GM19193 (cell line): ENCODE data around the gene P4HA1.

ENCODE experiments used
- POLR2A ChIP-seq: IDR thresholded peaks from 4 replicates; pipeline ENCODE4 v1.6.1; 2011; ENCODE audit not compliant: insufficient read depth, insufficient read length; ENCODE audit errors: extremely low read depth

Gene P4HA1

GRCh38 chr10:73099141-73099540 lies 2.5 kb upstream of the P4HA1 start:
- TF ChIP-seq POLR2A: no peak

GRCh38 chr10:73097305-73097670 lies 622 bp upstream of the P4HA1 start:
- TF ChIP-seq POLR2A: no peak

- no peak for TF ChIP-seq POLR2A
Measured at GRCh38 chr10:73096041-73096448, 621 bp downstream of the P4HA1 start.

- TF ChIP-seq POLR2A: no peak
Measured at GRCh38 chr10:73095481-73096021, 1.1 kb downstream of the P4HA1 start.

GRCh38 chr10:73094986-73095480 lies 1.6 kb downstream of the P4HA1 start:
- no peak for TF ChIP-seq POLR2A

- TF ChIP-seq POLR2A: no peak
Measured at GRCh38 chr10:73093922-73094850, 2.5 kb downstream of the P4HA1 start.

GRCh38 chr10:73092830-73093229 lies 3.8 kb downstream of the P4HA1 start:
- TF ChIP-seq POLR2A: no peak

- no peak for TF ChIP-seq POLR2A
Measured at GRCh38 chr10:73088304-73088703, 8.4 kb downstream of the P4HA1 start.

GRCh38 chr10:73086816-73087215 lies 9.8 kb downstream of the P4HA1 start:
- no peak for TF ChIP-seq POLR2A

- TF ChIP-seq POLR2A: no peak
Measured at GRCh38 chr10:73084209-73084608, 12.5 kb downstream of the P4HA1 start.

- TF ChIP-seq POLR2A: no peak
Measured at GRCh38 chr10:73083221-73083620, 13.4 kb downstream of the P4HA1 start.

GRCh38 chr10:73079779-73080541 lies 16.7 kb downstream of the P4HA1 start:
- TF ChIP-seq POLR2A: no peak

GRCh38 chr10:73076360-73077183 lies 20.1 kb downstream of the P4HA1 start:
- TF ChIP-seq POLR2A: no peak

- no peak for TF ChIP-seq POLR2A
Measured at GRCh38 chr10:73075829-73076228, 20.8 kb downstream of the P4HA1 start.
